Measurements from ENCODE around the gene CCDC158. TPM values are rescaled to one million over a fixed set of nuclear protein-coding genes. Genes with fewer than 3 reads are reported as not detected.

Gene CCDC158
- total and polyA plus RNA-seq, 2 experiments from 2014 or later: 0.21 to 0.27 TPM

GRCh38 chr4:76374798-76375197, 46.1 kb downstream of the CCDC158 start:
- H3K9me3 Mint-ChIP-seq: no peaks in the 10 kb centered on the region; the same call in 2 of the 3 replicates
- Histone ChIP-seq H3K27ac (ENCODE audit: low read depth) (no peak overlapping the region), H3K79me2 (replicated peaks; ENCODE audit: insufficient read depth) (no peaks in the 10 kb centered on the region), H3K4me1 (ENCODE audit: insufficient read depth) (peaks cover 11% of the 10 kb centered on the region), H3K27me3 (ENCODE audit: insufficient read depth) (no peaks in the 10 kb centered on the region), H4K20me1 (replicated peaks; ENCODE audit: insufficient read depth) (no peaks in the 10 kb centered on the region), H3K4me3 (no peak overlapping the region), H3K36me3 (ENCODE audit: insufficient read depth) (no peaks in the 10 kb centered on the region), H3K9me2 (ENCODE audit: insufficient read depth) (no peaks in the 10 kb centered on the region), H3K4me2 (no peak overlapping the region), H2AFZ (no peak overlapping the region), H3F3A (replicated peaks; ENCODE audit: low read depth) (no peaks in the 10 kb centered on the region)
- H3K4me3 Mint-ChIP-seq: no peak overlapping the region
- no peak overlapping the region for H3K27ac Mint-ChIP-seq
- ATAC-seq (no peak), DNase-seq (ENCODE audit: low spot score) (no peak)
- peaks cover under 1% of the 10 kb centered on the region; the same call in 1 of the 3 replicates for H3K36me3 Mint-ChIP-seq (ENCODE audit: low read depth)
- TF ChIP-seq ZNF462 (CRISPR knock-in tag; IDR thresholded peaks at IDR 0.05) (no peak), ZNF114 (CRISPR knock-in tag; IDR thresholded peaks at IDR 0.05) (no peak), NANOG (IDR thresholded peaks at IDR 0.05; ENCODE audit: borderline replicate concordance) (no peak), CREB1 (CRISPR knock-in tag; IDR thresholded peaks at IDR 0.05; ENCODE audit: low read depth) (no peak), ZNF331 (CRISPR knock-in tag; IDR thresholded peaks at IDR 0.05; ENCODE audit: low read depth) (no peak), POLR2AphosphoS5 (IDR thresholded peaks at IDR 0.05; ENCODE audit: low read depth) (no peak), JUNB (IDR thresholded peaks at IDR 0.05; ENCODE audit: unreplicated experiment) (no peak), EZH2 (IDR thresholded peaks at IDR 0.05; ENCODE audit: low read depth, unreplicated experiment) (no peak), EZH2phosphoT487 (IDR thresholded peaks at IDR 0.05; ENCODE audit: unreplicated experiment) (no peak), CTCF (conservative IDR thresholded peaks at IDR 0.05; ENCODE audit: low read depth in 2 of 2) (no peak), ETS1 (IDR thresholded peaks at IDR 0.05) (no peak), STAT1 (IDR thresholded peaks at IDR 0.05; ENCODE audit: unreplicated experiment) (no peak), REST (IDR thresholded peaks at IDR 0.05; ENCODE audit: unreplicated experiment) (no peak)
- H3K4me1 Mint-ChIP-seq: peaks cover 14% of the 10 kb centered on the region
- H3K27me3 Mint-ChIP-seq (ENCODE audit: insufficient read depth, low read depth, poor library complexity): peaks cover 2% of the 10 kb centered on the region
